PC-3 (cell line): Measurements from ENCODE around the gene ARMH4. TPM values are rescaled to one million over a fixed set of nuclear protein-coding genes. Genes with fewer than 3 reads are reported as not detected.

Source experiments
- ATAC-seq: fragments of 200-7000 bp; cut with Tn5 transposase; 2 replicates; pipeline ENCODE4 v1.9.1; 2020; ENCODE audit warnings: mild to moderate bottlenecking, moderate library complexity
- BruUV-seq: library from RNA; stranded (reverse); fragments of 400-500 nt; replicated peaks from 2 replicates; lab custom pipeline; 2021; lab: Mats Ljungman, UMichigan
- CTCF ChIA-PET: fragments of 300-600 bp; sonication (Branson Sonifier 250); formaldehyde crosslinking; loops from one replicate; lab custom pipeline; 2022; ENCODE audit warnings: antibody characterized with exemption; lab: Charles Lee
- POLR2A ChIA-PET: fragments of 300-600 bp; sonication (Branson Sonifier 250); formaldehyde crosslinking; loops from one replicate; lab custom pipeline; 2022; ENCODE audit warnings: antibody characterized with exemption; ENCODE audit not compliant: unreplicated experiment; lab: Charles Lee
- DNase-seq: peaks from one replicate; pipeline ENCODE4 v3.0.0-alpha.2; 2015
- H2AFZ ChIP-seq: fragments of 300-600 bp; sonication (generic); 2 replicates; pipeline ENCODE4 v1.6.0; 2016; ENCODE audit warnings: antibody characterized with exemption, low read length
- H3F3A ChIP-seq: fragments of 300-600 bp; sonication (generic); one replicate; pipeline ENCODE4 v1.6.0; 2017; ENCODE audit warnings: antibody characterized with exemption, low read length, control low read depth, mild to moderate bottlenecking; ENCODE audit not compliant: unreplicated experiment
- H3K27ac ChIP-seq: fragments of 300-600 bp; sonication (generic); 2 replicates; pipeline ENCODE4 v1.5.1; 2016; ENCODE audit warnings: mild to moderate bottlenecking, low read length
- H3K27me3 ChIP-seq: fragments of 300-600 bp; sonication (generic); 2 replicates; pipeline ENCODE4 v1.6.1; 2016; ENCODE audit warnings: low read length, mixed read lengths
- H3K36me3 ChIP-seq: fragments of 300-600 bp; sonication (generic); 2 replicates; pipeline ENCODE4 v1.6.1; 2016; ENCODE audit warnings: low read depth, mixed run types, low read length, mixed read lengths
- H3K4me1 ChIP-seq: fragments of 300-600 bp; sonication (generic); 2 replicates; pipeline ENCODE4 v1.5.1; 2016; ENCODE audit warnings: low read length; ENCODE audit not compliant: insufficient read depth
- H3K4me2 ChIP-seq: fragments of 300-600 bp; sonication (generic); 2 replicates; pipeline ENCODE4 v1.6.0; 2016; ENCODE audit warnings: low read length
- H3K4me3 ChIP-seq: fragments of 300-600 bp; sonication (generic); 2 replicates; pipeline ENCODE4 v1.5.1; 2016; ENCODE audit warnings: mild to moderate bottlenecking, low read length, mixed read lengths
- H3K79me2 ChIP-seq: fragments of 300-600 bp; sonication (generic); 2 replicates; pipeline ENCODE4 v1.6.1; 2017; ENCODE audit warnings: low read length, mixed read lengths
- H3K9ac ChIP-seq: fragments of 300-600 bp; sonication (generic); 2 replicates; pipeline ENCODE4 v1.6.0; 2016; ENCODE audit warnings: mild to moderate bottlenecking, low read length
- H3K9me2 ChIP-seq: fragments of 300-600 bp; sonication (generic); replicated peaks from 2 replicates; pipeline ENCODE4 v1.6.1; 2016; ENCODE audit warnings: mixed run types, low read length, mixed read lengths
- H3K9me3 ChIP-seq: fragments of 300-600 bp; sonication (generic); 2 replicates; pipeline ENCODE4 v1.6.1; 2016; ENCODE audit warnings: low read length, mixed read lengths
- H4K20me1 ChIP-seq: fragments of 300-600 bp; sonication (generic); 2 replicates; pipeline ENCODE4 v1.6.1; 2016; ENCODE audit warnings: low read length, mixed read lengths
- CTCF ChIP-seq: fragments of 300-600 bp; sonication (generic); conservative IDR thresholded peaks from 2 replicates; pipeline ENCODE4 v1.5.1; 2017; ENCODE audit warnings: antibody characterized with exemption, low read depth, mild to moderate bottlenecking, low read length
- EZH2 ChIP-seq: fragments of 300-600 bp; sonication (generic); IDR thresholded peaks from one replicate; pipeline ENCODE4 v1.6.1; 2017; ENCODE audit warnings: antibody characterized with exemption, mild to moderate bottlenecking, low read length; ENCODE audit not compliant: unreplicated experiment
- EZH2phosphoT487 ChIP-seq: fragments of 300-600 bp; sonication (generic); IDR thresholded peaks from 2 replicates; pipeline ENCODE4 v1.6.1; 2018; ENCODE audit warnings: mild to moderate bottlenecking, antibody characterized with exemption, low read length, borderline replicate concordance
- intact Hi-C: fragments of 100-400 bp; cut with micrococcal nuclease; formaldehyde crosslinking; loops from 2 replicates; pipeline ENCODE4 v1.9.0; 2023
- total RNA-seq: library from RNA; depleted of rRNA; stranded (reverse); fragments of >200 nt; gene quantifications from 2 replicates; pipeline ENCODE4 v1.2.3, GENCODE V29; 2014

Gene ARMH4
- total RNA-seq, 1 experiment from 2014 or later: 2.6 TPM

GRCh38 chr14:57999979-58000378, 152.0 kb downstream of the ARMH4 start:
- POLR2A ChIA-PET: no interaction called here
- Histone ChIP-seq H3K79me2 (no peaks in the 10 kb centered on the region), H3K4me1 (no peaks in the 10 kb centered on the region), H3K9me2 (no peaks in the 10 kb centered on the region), H3K36me3 (no peaks in the 10 kb centered on the region), H3K27me3 (peaks cover 95% of the 10 kb centered on the region), H3K4me3 (no peak overlapping the region), H3K4me2 (no peak overlapping the region), H3K9me3 (no peaks in the 10 kb centered on the region), H3K27ac (no peak overlapping the region), H3K9ac (no peak overlapping the region), H4K20me1 (no peaks in the 10 kb centered on the region), H3F3A (no peaks in the 10 kb centered on the region), H2AFZ (no peak overlapping the region)
- no peak for TF ChIP-seq EZH2
- intact Hi-C loops: no loop called here
- ATAC-seq (no peak), DNase-seq (no peak)
- CTCF ChIA-PET: no interaction called here
- no TSS peak for BruUV-seq

- CTCF ChIA-PET: no interaction called here
- TF ChIP-seq EZH2 (no peak), EZH2phosphoT487 (no peak), CTCF (no peak)
- no peak for ATAC-seq
Measured at GRCh38 chr14:57999471-57999870, 152.5 kb downstream of the ARMH4 start.

DNA sequence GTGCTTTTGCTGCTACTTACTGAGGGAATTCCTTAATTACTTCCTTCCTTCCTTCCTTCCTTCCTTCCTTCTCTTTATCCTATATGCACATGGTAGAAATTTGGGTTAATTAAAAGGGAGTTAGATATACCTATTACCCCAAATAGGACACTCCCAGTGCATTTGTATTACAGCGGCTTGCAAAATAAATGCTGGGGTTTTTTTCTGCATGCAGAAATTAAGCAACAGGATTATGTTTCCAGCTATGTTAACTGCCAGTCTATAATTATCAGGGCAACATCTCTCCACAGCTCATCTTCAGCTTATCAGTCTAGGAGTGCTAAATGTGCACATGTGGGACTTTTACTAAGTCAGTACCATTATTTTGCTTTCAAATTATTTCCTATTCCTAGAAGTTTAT, 153.2 kb downstream of the ARMH4 start:
- Histone ChIP-seq H4K20me1 (no peaks in the 10 kb centered on the region), H3K36me3 (no peaks in the 10 kb centered on the region), H3K4me1 (no peaks in the 10 kb centered on the region), H3K9me2 (no peaks in the 10 kb centered on the region), H2AFZ (no peak overlapping the region), H3K27ac (no peak overlapping the region), H3K9ac (no peak overlapping the region), H3K79me2 (no peaks in the 10 kb centered on the region), H3K4me2 (no peak overlapping the region), H3K9me3 (no peaks in the 10 kb centered on the region), H3F3A (no peaks in the 10 kb centered on the region), H3K4me3 (no peak overlapping the region), H3K27me3 (peaks cover 95% of the 10 kb centered on the region)
- CTCF ChIA-PET: no interaction called here
- ATAC-seq (no peak), DNase-seq (no peak)
- TF ChIP-seq EZH2phosphoT487 (no peak), CTCF (no peak), EZH2 (no peak)
- BruUV-seq: no TSS peak
- POLR2A ChIA-PET: no interaction called here
- intact Hi-C loops: no loop called here

More at GRCh38 chr14:57999471-57999870, 152.5 kb downstream of the ARMH4 start:
- BruUV-seq: no TSS peak
- POLR2A ChIA-PET: no interaction called here
- Histone ChIP-seq H3K9ac (no peak overlapping the region), H3K79me2 (no peaks in the 10 kb centered on the region), H3K9me2 (no peaks in the 10 kb centered on the region), H3F3A (no peaks in the 10 kb centered on the region), H3K9me3 (no peaks in the 10 kb centered on the region), H4K20me1 (no peaks in the 10 kb centered on the region), H2AFZ (no peak overlapping the region), H3K4me1 (no peaks in the 10 kb centered on the region), H3K27me3 (peaks cover 95% of the 10 kb centered on the region), H3K27ac (no peak overlapping the region), H3K4me3 (no peak overlapping the region), H3K4me2 (no peak overlapping the region), H3K36me3 (no peaks in the 10 kb centered on the region)
- no peak for DNase-seq
- intact Hi-C loops: no loop called here
